OCI-LY1 (cell line): Measurements from ENCODE around the gene ADM2.

Source experiments
- H2AFZ ChIP-seq: fragments of 200-600 bp; sonication (generic), shearing (Covaris generic); 2 replicates; pipeline ENCODE4 v1.6.0; 2014; ENCODE audit warnings: antibody characterized with exemption, mild to moderate bottlenecking, low read length
- H3F3A ChIP-seq: fragments of 200-600 bp; sonication (generic), shearing (Covaris generic); 2 replicates; pipeline ENCODE4 v1.6.0; 2014; ENCODE audit warnings: mild to moderate bottlenecking, antibody characterized with exemption, low read length, moderate library complexity; ENCODE audit not compliant: insufficient read depth
- H3K27ac ChIP-seq: fragments of 200-600 bp; sonication (generic); 2 replicates; pipeline ENCODE4 v1.5.1; 2014; ENCODE audit warnings: low read length, mixed run types, mild to moderate bottlenecking, low read depth; ENCODE audit not compliant: poor library complexity, severe bottlenecking
- H3K27me3 ChIP-seq: fragments of 200-600 bp; sonication (generic); 2 replicates; pipeline ENCODE4 v1.6.0; 2014; ENCODE audit warnings: antibody characterized with exemption, mild to moderate bottlenecking, low read length, moderate library complexity; ENCODE audit not compliant: insufficient read depth
- H3K36me3 ChIP-seq: fragments of 200-600 bp; sonication (generic); 2 replicates; pipeline ENCODE4 v1.6.1; 2014; ENCODE audit warnings: mild to moderate bottlenecking, antibody characterized with exemption, low read length, moderate library complexity, mixed read lengths; ENCODE audit not compliant: insufficient read depth
- H3K4me1 ChIP-seq: fragments of 200-600 bp; sonication (generic); 2 replicates; pipeline ENCODE4 v1.5.1; 2014; ENCODE audit warnings: mild to moderate bottlenecking, low read length, moderate library complexity; ENCODE audit not compliant: insufficient read depth, severe bottlenecking
- H3K4me2 ChIP-seq: fragments of 200-600 bp; sonication (generic), shearing (Covaris generic); 2 replicates; pipeline ENCODE4 v1.6.1; 2014; ENCODE audit warnings: low read length
- H3K4me3 ChIP-seq: fragments of 200-600 bp; sonication (generic); 2 replicates; pipeline ENCODE4 v1.5.1; 2014; ENCODE audit warnings: low read length, low read depth, mild to moderate bottlenecking, mixed read lengths; ENCODE audit not compliant: poor library complexity, severe bottlenecking
- H3K79me2 ChIP-seq: fragments of 200-600 bp; shearing (Covaris generic); 2 replicates; pipeline ENCODE4 v1.6.1; 2016; ENCODE audit warnings: mixed run types, low read length, mixed read lengths; ENCODE audit not compliant: insufficient read depth
- H3K9ac ChIP-seq: fragments of 200-600 bp; sonication (generic), shearing (Covaris generic); 2 replicates; pipeline ENCODE4 v1.6.1; 2014; ENCODE audit warnings: mild to moderate bottlenecking, low read length, mixed read lengths
- H3K9me2 ChIP-seq: fragments of 200-600 bp; sonication (generic), shearing (Covaris generic); 2 replicates; pipeline ENCODE4 v1.6.1; 2014; ENCODE audit warnings: low read depth, mild to moderate bottlenecking, low read length, mixed read lengths
- H3K9me3 ChIP-seq: fragments of 200-600 bp; shearing (Covaris generic); 2 replicates; pipeline ENCODE4 v1.6.1; 2014; ENCODE audit warnings: low read length, mixed read lengths
- H4K20me1 ChIP-seq: fragments of 200-600 bp; sonication (generic), shearing (Covaris generic); 2 replicates; pipeline ENCODE4 v1.6.0; 2016; ENCODE audit warnings: mild to moderate bottlenecking, low read length; ENCODE audit not compliant: insufficient read depth
- EZH2 ChIP-seq: fragments of 200-600 bp; sonication (generic), shearing (Covaris generic); IDR thresholded peaks from 2 replicates; pipeline ENCODE4 v1.8.0; 2017; ENCODE audit warnings: borderline replicate concordance, mixed run types, mild to moderate bottlenecking, antibody characterized with exemption, low read length, moderate library complexity, mixed read lengths
- TF ChIP-seq, protein P1 (sequence below): fragments of 200-600 bp; sonication (generic), shearing (Covaris generic); IDR thresholded peaks from 2 replicates; pipeline ENCODE4 v1.5.1; 2017; ENCODE audit warnings: mild to moderate bottlenecking, antibody characterized with exemption, low read length, moderate library complexity, mixed read lengths

The ADM2 gene

GRCh38 chr22:50513175-50513574 lies 31.8 kb downstream of the ADM2 start:
- no peak for TF ChIP-seq EZH2
- TF ChIP-seq, protein P1, sequence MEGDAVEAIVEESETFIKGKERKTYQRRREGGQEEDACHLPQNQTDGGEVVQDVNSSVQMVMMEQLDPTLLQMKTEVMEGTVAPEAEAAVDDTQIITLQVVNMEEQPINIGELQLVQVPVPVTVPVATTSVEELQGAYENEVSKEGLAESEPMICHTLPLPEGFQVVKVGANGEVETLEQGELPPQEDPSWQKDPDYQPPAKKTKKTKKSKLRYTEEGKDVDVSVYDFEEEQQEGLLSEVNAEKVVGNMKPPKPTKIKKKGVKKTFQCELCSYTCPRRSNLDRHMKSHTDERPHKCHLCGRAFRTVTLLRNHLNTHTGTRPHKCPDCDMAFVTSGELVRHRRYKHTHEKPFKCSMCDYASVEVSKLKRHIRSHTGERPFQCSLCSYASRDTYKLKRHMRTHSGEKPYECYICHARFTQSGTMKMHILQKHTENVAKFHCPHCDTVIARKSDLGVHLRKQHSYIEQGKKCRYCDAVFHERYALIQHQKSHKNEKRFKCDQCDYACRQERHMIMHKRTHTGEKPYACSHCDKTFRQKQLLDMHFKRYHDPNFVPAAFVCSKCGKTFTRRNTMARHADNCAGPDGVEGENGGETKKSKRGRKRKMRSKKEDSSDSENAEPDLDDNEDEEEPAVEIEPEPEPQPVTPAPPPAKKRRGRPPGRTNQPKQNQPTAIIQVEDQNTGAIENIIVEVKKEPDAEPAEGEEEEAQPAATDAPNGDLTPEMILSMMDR = no peak
- no peaks in the 10 kb centered on the region for H3K9me2 ChIP-seq
- H3K9ac ChIP-seq = no peak overlapping the region
- H3K36me3 ChIP-seq = peaks cover 56% of the 10 kb centered on the region
- no peaks in the 10 kb centered on the region for H3F3A ChIP-seq
- H3K79me2 ChIP-seq = peaks cover 57% of the 10 kb centered on the region
- no peaks in the 10 kb centered on the region for H3K27me3 ChIP-seq
- H3K4me3 ChIP-seq = no peak overlapping the region
- peaks cover 14% of the 10 kb centered on the region for H3K4me1 ChIP-seq
- no peaks in the 10 kb centered on the region for H4K20me1 ChIP-seq
- H3K9me3 ChIP-seq = no peaks in the 10 kb centered on the region
- H3K27ac ChIP-seq = no peak overlapping the region
- H2AFZ ChIP-seq = no peak overlapping the region
- no peak overlapping the region for H3K4me2 ChIP-seq

GRCh38 chr22:50516068-50516467 lies 34.7 kb downstream of the ADM2 start:
- Histone ChIP-seq H3K4me1 (no peaks in the 10 kb centered on the region), H3K9me2 (no peaks in the 10 kb centered on the region), H3K4me3 (no peak overlapping the region), H3K9me3 (no peaks in the 10 kb centered on the region), H3K27me3 (no peaks in the 10 kb centered on the region), H3F3A (no peaks in the 10 kb centered on the region), H3K27ac (no peak overlapping the region), H3K4me2 (no peak overlapping the region), H2AFZ (no peak overlapping the region), H3K79me2 (peaks cover 33% of the 10 kb centered on the region), H3K9ac (no peak overlapping the region), H3K36me3 (peaks cover 75% of the 10 kb centered on the region), H4K20me1 (no peaks in the 10 kb centered on the region)
- TF ChIP-seq EZH2 = no peak
- TF ChIP-seq, protein P1 = no peak

GRCh38 chr22:50516891-50517290 lies 35.5 kb downstream of the ADM2 start:
- Histone ChIP-seq H2AFZ (no peak overlapping the region), H3K36me3 (peaks cover 81% of the 10 kb centered on the region), H3K4me3 (no peak overlapping the region), H3K9me2 (no peaks in the 10 kb centered on the region), H3K9ac (no peak overlapping the region), H3F3A (no peaks in the 10 kb centered on the region), H3K79me2 (peaks cover 32% of the 10 kb centered on the region), H3K9me3 (no peaks in the 10 kb centered on the region), H4K20me1 (no peaks in the 10 kb centered on the region), H3K27ac (no peak overlapping the region), H3K4me2 (no peak overlapping the region), H3K4me1 (no peaks in the 10 kb centered on the region), H3K27me3 (no peaks in the 10 kb centered on the region)
- no peak for TF ChIP-seq EZH2
- TF ChIP-seq, protein P1 = no peak
